Adrenal gland (tissue), 5 donors: ENCODE measurements around the gene AP2A2.

Source experiments
- POLR2A ChIP-seq, 2 donors: fragments of 450-650 bp; IDR thresholded peaks; one replicate each; pipeline ENCODE4 v1.6.1; 2017; ENCODE audit warnings: antibody characterized with exemption in 2 of 2, mild to moderate bottlenecking in 2 of 2, moderate library complexity in 1 of 2
- TF ChIP-seq, protein P1 (sequence below), 6 experiments: fragments of 450-650 bp in 4 of 6; fragments of 200-600 bp in 2 of 6; sonication (generic) in 1 of 6; IDR thresholded peaks; 1 replicate in 5 of 6; 2 replicates in 1 of 6; pipeline versions ENCODE4 v1.5.1 to v1.8.0; 2016 to 2021; ENCODE audit warnings: antibody characterized with exemption in 6 of 6, mild to moderate bottlenecking in 2 of 6, moderate library complexity in 1 of 6
- donor health status: DM: no; HTN: no; CAD: no.

DNA sequence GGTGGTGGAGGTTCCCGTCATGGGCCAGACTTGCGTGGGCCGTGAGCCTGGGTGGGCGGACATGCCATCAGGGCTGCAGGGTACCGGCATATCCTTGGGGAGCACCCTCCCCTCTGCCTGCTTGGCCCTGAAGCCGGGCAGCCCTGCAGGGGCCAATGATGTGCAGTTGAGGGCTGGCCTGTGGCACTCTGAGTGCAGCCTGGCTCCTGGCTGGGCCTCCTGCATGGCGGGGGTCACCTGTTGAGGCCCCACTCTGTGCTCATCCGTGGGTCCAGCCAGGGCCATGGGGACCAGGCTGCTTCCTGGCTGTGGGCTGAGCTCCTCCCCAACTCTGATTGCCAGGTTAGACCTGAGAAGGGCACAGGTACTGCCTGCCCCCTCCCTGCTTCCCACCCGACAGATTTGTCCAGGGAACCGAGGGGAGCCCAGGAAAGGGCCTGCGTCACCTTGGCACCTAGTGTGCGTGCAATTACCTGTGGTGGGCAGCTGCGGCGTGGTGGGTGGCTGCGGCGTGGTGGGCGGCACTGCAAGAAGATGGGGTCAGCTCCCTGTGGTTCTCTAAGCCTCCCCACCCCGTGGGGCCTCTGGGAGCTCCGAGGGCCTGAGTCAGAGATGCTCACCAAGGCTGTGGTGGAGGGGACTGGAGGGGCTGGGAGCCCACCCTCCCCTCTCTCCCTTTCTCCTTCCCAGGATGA, 94.7 kb downstream of the AP2A2 start:
- TF ChIP-seq, protein P1, sequence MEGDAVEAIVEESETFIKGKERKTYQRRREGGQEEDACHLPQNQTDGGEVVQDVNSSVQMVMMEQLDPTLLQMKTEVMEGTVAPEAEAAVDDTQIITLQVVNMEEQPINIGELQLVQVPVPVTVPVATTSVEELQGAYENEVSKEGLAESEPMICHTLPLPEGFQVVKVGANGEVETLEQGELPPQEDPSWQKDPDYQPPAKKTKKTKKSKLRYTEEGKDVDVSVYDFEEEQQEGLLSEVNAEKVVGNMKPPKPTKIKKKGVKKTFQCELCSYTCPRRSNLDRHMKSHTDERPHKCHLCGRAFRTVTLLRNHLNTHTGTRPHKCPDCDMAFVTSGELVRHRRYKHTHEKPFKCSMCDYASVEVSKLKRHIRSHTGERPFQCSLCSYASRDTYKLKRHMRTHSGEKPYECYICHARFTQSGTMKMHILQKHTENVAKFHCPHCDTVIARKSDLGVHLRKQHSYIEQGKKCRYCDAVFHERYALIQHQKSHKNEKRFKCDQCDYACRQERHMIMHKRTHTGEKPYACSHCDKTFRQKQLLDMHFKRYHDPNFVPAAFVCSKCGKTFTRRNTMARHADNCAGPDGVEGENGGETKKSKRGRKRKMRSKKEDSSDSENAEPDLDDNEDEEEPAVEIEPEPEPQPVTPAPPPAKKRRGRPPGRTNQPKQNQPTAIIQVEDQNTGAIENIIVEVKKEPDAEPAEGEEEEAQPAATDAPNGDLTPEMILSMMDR (IDR thresholded peaks at IDR 0.05): no peak
- no peak for TF ChIP-seq POLR2A (IDR thresholded peaks at IDR 0.05)
